H1 (cell line): ENCODE measurements around the gene SSH2. TPM values are rescaled to one million over a fixed set of nuclear protein-coding genes. Genes with fewer than 3 reads are reported as not detected.

Source experiments
- CHD7 ChIP-seq: fragments of 300-600 bp; sonication (generic); IDR thresholded peaks from 2 replicates; pipeline ENCODE4 v1.7.1; 2012; ENCODE audit warnings: low read length, moderate library complexity, mild to moderate bottlenecking, inconsistent platforms; ENCODE audit not compliant: insufficient replicate concordance
- polyA plus RNA-seq, 7 experiments: library from polyadenylated mRNA; depleted of rRNA in 3 of 7; stranded (reverse) in 5 of 7; unstranded in 2 of 7; fragments of >200 nt in 5 of 7; fragments of 200-250 nt in 2 of 7; gene quantifications; 1 replicate in 5 of 7; 2 replicates in 1 of 7; 4 replicates in 1 of 7; pipeline versions ENCODE4 v1.2.1 to v1.2.3, GENCODE V29; 2011 to 2013; ENCODE audit warnings: missing spikeins in 2 of 7, mixed read lengths in 2 of 7
- total RNA-seq: library from RNA; stranded (reverse); fragmentation: NEBNext Ultra II Directional; extraction: Animal tissue kit (Norgen Biotek cat#: 25700); gene quantifications from 2 replicates; pipeline ENCODE4 v1.2.1, GENCODE V29; 2021

Gene SSH2
- total and polyA plus RNA-seq, 2 of the 8 experiments (the other 6 are each of a cell fraction or from before 2014, with no cell fraction given): 5.2 to 15.9 TPM

- no peak for TF ChIP-seq CHD7
Observed at GRCh38 chr17:29617125-29617480, 312.9 kb downstream of the SSH2 start (continued).
